Tibial nerve (tissue), 4 donors: Measurements from ENCODE around the gene RPRD1A. TPM values are rescaled to one million over a fixed set of nuclear protein-coding genes. Genes with fewer than 3 reads are reported as not detected.

Source experiments
- DNase-seq, 2 donors: peaks; one replicate each; pipeline ENCODE4 v3.0.0-alpha.2; 2019; ENCODE audit warnings: low spot score in 2 of 2
- H3K27ac ChIP-seq, 4 donors: fragments of 200-600 bp; sonication (generic) in 3 of 4; one replicate each; pipeline ENCODE4 v1.5.1; 2017 to 2019; ENCODE audit warnings: mild to moderate bottlenecking in 1 of 4
- H3K27me3 ChIP-seq, 2 donors: fragments of 200-600 bp; sonication (generic) in 1 of 2; one replicate each; pipeline versions ENCODE4 v1.5.1 to v1.6.0; 2017 to 2019
- H3K36me3 ChIP-seq, 3 donors: fragments of 200-600 bp; sonication (generic); one replicate each; pipeline ENCODE4 v1.5.1; 2018 to 2019
- H3K4me1 ChIP-seq, 4 donors: fragments of 200-600 bp; sonication (generic) in 3 of 4; one replicate each; pipeline ENCODE4 v1.5.1; 2017 to 2019
- H3K4me3 ChIP-seq, 4 donors: fragments of 200-600 bp; sonication (generic) in 3 of 4; one replicate each; pipeline ENCODE4 v1.5.1; 2017 to 2019; ENCODE audit warnings: mild to moderate bottlenecking in 1 of 4, moderate library complexity in 1 of 4
- H3K9me3 ChIP-seq, 4 donors: fragments of 200-600 bp; sonication (generic) in 3 of 4; one replicate each; pipeline ENCODE4 v1.5.1; 2017 to 2019
- EP300 ChIP-seq, 2 donors: sonication (generic); formaldehyde crosslinking; IDR thresholded peaks; one replicate each; pipeline ENCODE4 v1.6.1; 2017; ENCODE audit warnings: antibody characterized with exemption in 2 of 2, mild to moderate bottlenecking in 1 of 2
- POLR2A ChIP-seq, 2 donors: fragments of 450-650 bp; IDR thresholded peaks; one replicate each; pipeline ENCODE4 v1.6.1; 2017; ENCODE audit warnings: antibody characterized with exemption in 2 of 2, mild to moderate bottlenecking in 2 of 2, moderate library complexity in 2 of 2
- WGBS, 2 donors: methylation state at CpG; one replicate each; pipeline ENCODE4 v1.1.5; 2018; 5-methylcytosine and 5-hydroxymethylcytosine counted together
- total RNA-seq, 4 donors: library from RNA; depleted of rRNA; stranded (reverse); fragments of >200 nt; gene quantifications; one replicate each; pipeline ENCODE4 v1.1.0, GENCODE V29; 2016
- TF ChIP-seq, protein P1 (sequence below), 5 experiments: fragments of 200-600 bp in 3 of 5; fragments of 450-650 bp in 2 of 5; sonication (generic) in 3 of 5; IDR thresholded peaks; one replicate each; pipeline ENCODE4 v1.5.1; 2016 to 2019; ENCODE audit warnings: antibody characterized with exemption in 5 of 5, mild to moderate bottlenecking in 3 of 5, moderate library complexity in 2 of 5

The RPRD1A gene
- total RNA-seq, 4 donors from 2014 or later: 65.9 to 75.9 (median 69.7) TPM

DNA sequence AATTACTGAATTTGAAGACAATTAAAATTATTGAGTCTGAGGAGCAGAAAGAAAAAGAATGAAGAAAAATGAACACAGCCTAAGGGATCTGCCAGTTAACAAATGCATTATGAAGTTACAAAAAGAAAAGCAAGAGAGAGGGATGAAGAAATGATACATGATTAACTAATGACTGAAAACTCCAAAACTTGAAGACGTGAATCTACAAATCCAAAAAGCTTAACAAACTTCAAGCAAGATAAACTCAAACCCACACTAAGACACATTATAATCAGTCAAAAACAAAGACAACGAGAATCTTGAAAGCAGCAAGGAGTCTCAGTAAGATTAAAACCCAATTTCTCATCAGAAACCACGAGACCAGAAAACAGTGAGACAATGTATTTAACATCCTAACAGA is 15.6 kb downstream of the RPRD1A start:
- Histone ChIP-seq H3K27me3 (no peaks in the 10 kb centered on the region), H3K4me3 (no peak overlapping the region), H3K4me1 (peaks cover 0 to 9% (median 0%) of the 10 kb centered on the region in 4 donors), H3K36me3 (peaks cover 0 to 6% (median 0%) of the 10 kb centered on the region in 3 donors), H3K9me3 (peaks cover 0 to 36% (median 6%) of the 10 kb centered on the region in 4 donors), H3K27ac (no peak overlapping the region)
- DNase-seq: no peak
- TF ChIP-seq, protein P1, sequence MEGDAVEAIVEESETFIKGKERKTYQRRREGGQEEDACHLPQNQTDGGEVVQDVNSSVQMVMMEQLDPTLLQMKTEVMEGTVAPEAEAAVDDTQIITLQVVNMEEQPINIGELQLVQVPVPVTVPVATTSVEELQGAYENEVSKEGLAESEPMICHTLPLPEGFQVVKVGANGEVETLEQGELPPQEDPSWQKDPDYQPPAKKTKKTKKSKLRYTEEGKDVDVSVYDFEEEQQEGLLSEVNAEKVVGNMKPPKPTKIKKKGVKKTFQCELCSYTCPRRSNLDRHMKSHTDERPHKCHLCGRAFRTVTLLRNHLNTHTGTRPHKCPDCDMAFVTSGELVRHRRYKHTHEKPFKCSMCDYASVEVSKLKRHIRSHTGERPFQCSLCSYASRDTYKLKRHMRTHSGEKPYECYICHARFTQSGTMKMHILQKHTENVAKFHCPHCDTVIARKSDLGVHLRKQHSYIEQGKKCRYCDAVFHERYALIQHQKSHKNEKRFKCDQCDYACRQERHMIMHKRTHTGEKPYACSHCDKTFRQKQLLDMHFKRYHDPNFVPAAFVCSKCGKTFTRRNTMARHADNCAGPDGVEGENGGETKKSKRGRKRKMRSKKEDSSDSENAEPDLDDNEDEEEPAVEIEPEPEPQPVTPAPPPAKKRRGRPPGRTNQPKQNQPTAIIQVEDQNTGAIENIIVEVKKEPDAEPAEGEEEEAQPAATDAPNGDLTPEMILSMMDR (IDR thresholded peaks at IDR 0.05): no peak
- TF ChIP-seq POLR2A (IDR thresholded peaks at IDR 0.05): no peak
- no peak for TF ChIP-seq EP300 (IDR thresholded peaks at IDR 0.05)
- WGBS, 2 donors: 97 to 100% methylated on average over 3 of the region's 3 CpGs

DNA sequence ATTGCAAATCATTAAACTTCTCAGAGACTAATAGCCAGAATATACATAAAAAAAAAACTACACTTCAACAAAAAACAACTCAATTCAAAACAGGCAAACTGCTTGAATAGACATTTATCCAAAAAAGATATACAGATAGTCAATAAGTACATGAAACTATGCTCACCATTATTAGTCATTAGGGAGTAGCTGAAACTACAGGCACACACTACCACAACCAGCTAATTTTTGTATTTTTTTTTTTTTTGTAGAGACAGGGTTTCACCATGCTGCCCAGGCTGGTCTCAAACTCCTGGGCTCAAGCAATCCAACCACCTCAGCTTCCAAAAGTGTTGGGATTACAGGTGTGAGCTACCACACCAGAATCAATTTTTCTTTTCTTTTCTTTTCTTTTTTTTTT is 16.9 kb downstream of the RPRD1A start:
- no peak for DNase-seq
- TF ChIP-seq EP300 (IDR thresholded peaks at IDR 0.05) (no peak), POLR2A (IDR thresholded peaks at IDR 0.05) (no peak)
- TF ChIP-seq, protein P1 (IDR thresholded peaks at IDR 0.05): no peak
- H3K27ac ChIP-seq: no peak overlapping the region
- peaks cover 0 to 36% (median 6%) of the 10 kb centered on the region in 4 donors for H3K9me3 ChIP-seq
- H3K4me3 ChIP-seq: no peak overlapping the region
- no peaks in the 10 kb centered on the region for H3K27me3 ChIP-seq
- peaks cover 0 to 6% (median 0%) of the 10 kb centered on the region in 3 donors for H3K36me3 ChIP-seq
- peaks cover 0 to 16% (median 0%) of the 10 kb centered on the region in 4 donors for H3K4me1 ChIP-seq

DNA sequence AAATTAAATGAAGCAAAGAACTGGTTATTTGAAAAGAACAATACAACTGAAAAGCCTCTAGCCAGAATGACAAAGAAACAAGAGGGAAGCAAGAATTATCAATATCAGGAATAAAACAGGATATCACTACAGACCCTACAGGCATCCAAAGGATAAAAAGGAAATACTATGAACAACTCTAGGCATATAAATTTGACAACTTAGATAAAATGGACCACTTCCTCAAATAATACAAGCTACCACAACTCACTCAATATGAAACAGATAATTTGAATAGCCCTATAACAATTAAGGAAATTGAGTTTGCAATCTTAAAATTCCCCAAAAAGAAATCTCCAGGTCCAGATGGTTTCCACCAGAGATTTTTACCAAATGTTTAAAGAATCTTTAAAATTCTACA is 19.8 kb downstream of the RPRD1A start:
- TF ChIP-seq POLR2A (IDR thresholded peaks at IDR 0.05) (no peak), EP300 (IDR thresholded peaks at IDR 0.05) (no peak)
- TF ChIP-seq, protein P1 (IDR thresholded peaks at IDR 0.05): no peak

DNA sequence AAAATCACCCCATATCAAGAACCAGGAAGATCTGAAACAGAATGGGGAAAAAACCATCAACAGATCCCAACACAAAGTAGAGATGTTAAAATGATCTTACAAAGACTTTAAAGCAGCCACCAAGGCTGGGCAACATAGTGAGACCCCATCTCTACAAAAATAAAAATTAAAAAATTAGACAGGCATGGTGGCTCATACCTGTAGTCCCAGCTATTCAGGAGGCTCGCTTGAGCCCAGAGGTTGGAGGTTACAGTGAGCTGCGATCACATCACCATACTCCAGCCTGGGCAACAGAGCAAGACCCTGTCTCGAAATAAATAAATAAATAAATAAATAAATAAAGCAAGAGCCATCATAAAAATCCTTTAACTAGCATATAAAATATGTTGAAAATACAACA is 20.5 kb downstream of the RPRD1A start:
- no peak overlapping the region for H3K4me3 ChIP-seq
- no peaks in the 10 kb centered on the region for H3K36me3 ChIP-seq
- TF ChIP-seq POLR2A (IDR thresholded peaks at IDR 0.05): no peak
- TF ChIP-seq, protein P1 (IDR thresholded peaks at IDR 0.05): no peak
- no peak for TF ChIP-seq EP300 (IDR thresholded peaks at IDR 0.05)
- H3K4me1 ChIP-seq: peaks cover 0 to 21% (median 8%) of the 10 kb centered on the region in 4 donors
- peaks cover 0 to 28% (median 4%) of the 10 kb centered on the region in 4 donors for H3K9me3 ChIP-seq
- no peak for DNase-seq
- H3K27ac ChIP-seq: no peak overlapping the region
- 96 to 99% methylated on average over 3 of the region's 3 CpGs for WGBS, 2 donors
- H3K27me3 ChIP-seq: no peaks in the 10 kb centered on the region

More for the DNA sequence above, 19.8 kb downstream of the RPRD1A start:
- no peak overlapping the region for H3K27ac ChIP-seq
- DNase-seq: no peak
- no peak overlapping the region for H3K4me3 ChIP-seq
- H3K4me1 ChIP-seq: peaks cover 0 to 20% (median 8%) of the 10 kb centered on the region in 4 donors
- no peaks in the 10 kb centered on the region for H3K27me3 ChIP-seq
- peaks cover 0 to 34% (median 6%) of the 10 kb centered on the region in 4 donors for H3K9me3 ChIP-seq
- peaks cover 0 to 3% (median 0%) of the 10 kb centered on the region in 3 donors for H3K36me3 ChIP-seq

DNA sequence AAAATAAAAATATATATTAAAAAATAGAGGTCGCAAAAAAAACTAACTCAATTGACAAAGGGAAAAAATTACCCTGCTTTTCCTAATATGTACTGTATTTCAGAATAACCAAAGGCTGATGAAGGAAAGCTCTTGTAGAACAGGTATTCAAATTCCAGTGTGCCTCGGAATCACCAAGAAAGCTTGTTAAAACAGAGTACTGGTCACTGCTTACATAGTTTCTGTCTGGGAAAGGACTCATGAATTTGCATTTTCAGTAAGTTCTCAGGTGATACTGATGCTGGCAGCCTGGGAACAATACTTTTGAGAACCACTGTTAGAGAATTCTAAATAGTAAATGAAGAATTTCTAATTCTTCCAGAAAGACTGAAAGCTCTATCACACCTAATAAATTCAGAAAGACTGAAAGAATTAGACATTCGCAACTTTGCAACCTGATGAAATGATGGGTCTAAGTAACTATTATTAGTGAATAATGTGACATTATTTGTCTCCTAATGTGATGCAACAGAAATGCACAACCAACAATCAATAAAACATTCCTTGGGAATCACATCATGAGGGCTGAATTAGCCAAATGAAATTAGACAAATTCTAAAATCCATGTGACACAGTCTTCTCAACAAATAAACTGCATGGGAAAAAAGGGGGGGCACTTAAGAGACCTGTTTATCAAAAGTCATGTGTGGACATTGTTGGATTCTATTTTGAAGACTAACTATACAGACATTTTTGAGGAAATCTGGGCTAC is 21.9 kb downstream of the RPRD1A start:
- Histone ChIP-seq H3K4me1 (peaks cover 0 to 28% (median 8%) of the 10 kb centered on the region in 4 donors), H3K4me3 (no peak overlapping the region), H3K27ac (no peak overlapping the region), H3K36me3 (no peaks in the 10 kb centered on the region), H3K9me3 (peaks cover 0 to 16% (median 2%) of the 10 kb centered on the region in 4 donors), H3K27me3 (no peaks in the 10 kb centered on the region)
- DNase-seq: no peak
- 53 to 69% methylated on average over 3 of the region's 3 CpGs for WGBS, 2 donors
- TF ChIP-seq, protein P1 (IDR thresholded peaks at IDR 0.05): no peak
- TF ChIP-seq EP300 (IDR thresholded peaks at IDR 0.05) (no peak), POLR2A (IDR thresholded peaks at IDR 0.05) (no peak)
